Esophagus mucosa (tissue), 1 donor: ENCODE data around the gene PAFAH1B2. TPM values are rescaled to one million over a fixed set of nuclear protein-coding genes. Genes with fewer than 3 reads are reported as not detected.

ENCODE experiments used
- ATAC-seq: fragments of 200-7000 bp; cut with Tn5 transposase; one replicate; pipeline ENCODE4 v1.9.1; 2020
- total RNA-seq: library from RNA; stranded (reverse); gene quantifications from one replicate; pipeline ENCODE4 v1.2.4, GENCODE V29; 2023
- donor health status: DM: yes; HTN: yes; CAD: no.

Gene PAFAH1B2
- total RNA-seq, 1 donor from 2014 or later, result 50.9 TPM

- ATAC-seq, result peak; percentile 44
Measured at GRCh38 chr11:117189191-117189940, 45.3 kb downstream of the PAFAH1B2 start.

- ATAC-seq, result peak; percentile 7
Measured at GRCh38 chr11:117189941-117190544, 46.0 kb downstream of the PAFAH1B2 start.

- no peak for ATAC-seq
Measured at GRCh38 chr11:117191680-117192400, 47.8 kb downstream of the PAFAH1B2 start.

- no peak for ATAC-seq
Measured at GRCh38 chr11:117192401-117192875, 48.4 kb downstream of the PAFAH1B2 start.

GRCh38 chr11:117193130-117194020 is 49.3 kb downstream of the PAFAH1B2 start:
- ATAC-seq, result no peak

GRCh38 chr11:117194267-117194666 is 50.2 kb downstream of the PAFAH1B2 start:
- ATAC-seq, result no peak

GRCh38 chr11:117195258-117195657 is 51.2 kb downstream of the PAFAH1B2 start:
- ATAC-seq, result peak; percentile 21

- no peak for ATAC-seq
Measured at GRCh38 chr11:117195761-117196160, 51.7 kb downstream of the PAFAH1B2 start.

- no peak for ATAC-seq
Measured at GRCh38 chr11:117197006-117197405, 52.9 kb downstream of the PAFAH1B2 start.

GRCh38 chr11:117197516-117198456 is 53.7 kb downstream of the PAFAH1B2 start:
- peak; percentile 28 for ATAC-seq

GRCh38 chr11:117198613-117199012 is 54.5 kb downstream of the PAFAH1B2 start:
- ATAC-seq, result no peak

GRCh38 chr11:117199053-117199915 is 55.2 kb downstream of the PAFAH1B2 start, which contains the start of gene TAGLN:
TAGLN (plus strand) TSS chr11:117199370; CDS start chr11:117203014, 3,644 bp downstream.
- peak; percentile 27 for ATAC-seq

- no peak for ATAC-seq
Measured at GRCh38 chr11:117199916-117200812, 56.1 kb downstream of the PAFAH1B2 start.

- ATAC-seq, result no peak
Measured at GRCh38 chr11:117200813-117201657, 56.9 kb downstream of the PAFAH1B2 start.

GRCh38 chr11:117201658-117202305 is 57.7 kb downstream of the PAFAH1B2 start:
- no peak for ATAC-seq

- ATAC-seq, result no peak
Measured at GRCh38 chr11:117202386-117203068, 58.4 kb downstream of the PAFAH1B2 start.

- ATAC-seq, result no peak
Measured at GRCh38 chr11:117203069-117203407, 59.0 kb downstream of the PAFAH1B2 start.
